ENCODE results near the gene NIM1K.
"Not testable (repeated sequence)": the region's sequence is repeated elsewhere in the genome, so short reads cannot be mapped to it uniquely, and the experiment has no call there.

NIM1K gene

GRCh38 chr5:43230707-43231106, 38.7 kb downstream of the NIM1K start:
- no peak for DNase-seq (ENCODE audit: low read depth in 2 of 2)

- no peak for DNase-seq (ENCODE audit: low read depth in 2 of 2)
Measured at GRCh38 chr5:43231977-43232376, 40.0 kb downstream of the NIM1K start.

GRCh38 chr5:43232943-43233833, 41.2 kb downstream of the NIM1K start:
- no peak for DNase-seq (ENCODE audit: low read depth in 2 of 2)

GRCh38 chr5:43233946-43234345, 41.9 kb downstream of the NIM1K start:
- DNase-seq (ENCODE audit: low read depth in 2 of 2), result no peak

- no peak for DNase-seq (ENCODE audit: low read depth in 2 of 2)
Measured at GRCh38 chr5:43236653-43237355, 44.8 kb downstream of the NIM1K start.

GRCh38 chr5:43242196-43242595, 50.2 kb downstream of the NIM1K start:
- DNase-seq (ENCODE audit: low read depth in 2 of 2), result no peak

- DNase-seq (ENCODE audit: low read depth in 2 of 2), result no peak
Measured at GRCh38 chr5:43243270-43243669, 51.2 kb downstream of the NIM1K start.

- no peak for DNase-seq (ENCODE audit: low read depth in 2 of 2)
Measured at GRCh38 chr5:43244823-43245565, 53.0 kb downstream of the NIM1K start.

GRCh38 chr5:43245724-43246385, 53.8 kb downstream of the NIM1K start:
- DNase-seq (ENCODE audit: low read depth in 2 of 2), result no peak

GRCh38 chr5:43251754-43252153, 59.7 kb downstream of the NIM1K start:
- DNase-seq (ENCODE audit: low read depth in 2 of 2), result no peak

- DNase-seq (ENCODE audit: low read depth in 2 of 2), result no peak
Measured at GRCh38 chr5:43255704-43256103, 63.7 kb downstream of the NIM1K start.

GRCh38 chr5:43256261-43256966, 64.4 kb downstream of the NIM1K start:
- no peak for DNase-seq (ENCODE audit: low read depth in 2 of 2)

- no peak for DNase-seq (ENCODE audit: low read depth in 2 of 2)
Measured at GRCh38 chr5:43258116-43258515, 66.1 kb downstream of the NIM1K start.

- DNase-seq (ENCODE audit: low read depth in 2 of 2), result not testable (repeated sequence)
Measured at GRCh38 chr5:43262269-43262668, 70.2 kb downstream of the NIM1K start.

- DNase-seq (ENCODE audit: low read depth in 2 of 2), result no peak
Measured at GRCh38 chr5:43268188-43268820, 76.3 kb downstream of the NIM1K start.

GRCh38 chr5:43270645-43271044, 78.6 kb downstream of the NIM1K start:
- no peak for DNase-seq (ENCODE audit: low read depth in 2 of 2)

GRCh38 chr5:43273552-43273951, 81.5 kb downstream of the NIM1K start:
- DNase-seq (ENCODE audit: low read depth in 2 of 2), result no peak

GRCh38 chr5:43274435-43275114, 82.5 kb downstream of the NIM1K start:
- DNase-seq (ENCODE audit: low read depth in 2 of 2), result no peak

GRCh38 chr5:43275391-43275790, 83.4 kb downstream of the NIM1K start:
- DNase-seq (ENCODE audit: low read depth in 2 of 2), result no peak

Measured in stimulated activated CD4-positive, alpha-beta T cell treated with anti-CD3 and anti-CD28 coated beads, Interleukin-1b, Interleukin-23, amount 100 ng/mL, for 1 hour (primary cell).